GM23338 (cell line): Measurements from ENCODE around the gene TBX3. TPM values are rescaled to one million over a fixed set of nuclear protein-coding genes. Genes with fewer than 3 reads are reported as not detected.

Source experiments
- ATAC-seq: fragments of 200-7000 bp; cut with Tn5 transposase; 3 replicates; pipeline ENCODE4 v1.9.1; 2020
- DNase-seq: peaks from one replicate; pipeline ENCODE4 v3.0.0-alpha.2; 2015; ENCODE audit warnings: low spot score
- H2AFZ ChIP-seq: fragments of 200-600 bp; sonication (generic); 2 replicates; pipeline ENCODE4 v1.8.0; 2016; ENCODE audit warnings: antibody characterized with exemption, mild to moderate bottlenecking, moderate library complexity
- H3F3A ChIP-seq: fragments of 200-600 bp; sonication (generic); replicated peaks from 2 replicates; pipeline ENCODE4 v1.8.0; 2017; ENCODE audit warnings: antibody characterized with exemption, mixed run types, low read depth
- H3K27ac ChIP-seq: fragments of 200-600 bp; sonication (generic); 2 replicates; pipeline ENCODE4 v1.6.1; 2016; ENCODE audit warnings: low read depth
- H3K27me3 ChIP-seq: fragments of 200-600 bp; sonication (generic); 2 replicates; pipeline ENCODE4 v1.8.0; 2016; ENCODE audit warnings: mild to moderate bottlenecking, mixed run types, moderate library complexity; ENCODE audit not compliant: insufficient read depth
- H3K36me3 ChIP-seq: fragments of 200-600 bp; sonication (generic); 2 replicates; pipeline ENCODE4 v1.8.0; 2016; ENCODE audit warnings: mild to moderate bottlenecking; ENCODE audit not compliant: insufficient read depth
- H3K4me1 ChIP-seq: fragments of 200-600 bp; sonication (generic); 2 replicates; pipeline ENCODE4 v1.8.0; 2016; ENCODE audit warnings: mild to moderate bottlenecking, moderate library complexity; ENCODE audit not compliant: insufficient read depth
- H3K4me2 ChIP-seq: fragments of 200-600 bp; sonication (generic); 2 replicates; pipeline ENCODE4 v1.7.1; 2017; ENCODE audit warnings: mixed run types
- H3K4me3 ChIP-seq: fragments of 200-600 bp; sonication (generic); 2 replicates; pipeline ENCODE4 v1.6.1; 2016; ENCODE audit warnings: mixed run types
- H3K79me2 ChIP-seq: fragments of 200-600 bp; sonication (generic); replicated peaks from 2 replicates; pipeline ENCODE4 v1.8.0; 2017; ENCODE audit warnings: mild to moderate bottlenecking; ENCODE audit not compliant: insufficient read depth
- H3K9me2 ChIP-seq: fragments of 200-600 bp; sonication (generic); 2 replicates; pipeline ENCODE4 v1.8.0; 2017; ENCODE audit not compliant: insufficient read depth
- H4K20me1 ChIP-seq: fragments of 200-600 bp; sonication (generic); replicated peaks from 2 replicates; pipeline ENCODE4 v1.8.0; 2017; ENCODE audit warnings: mild to moderate bottlenecking; ENCODE audit not compliant: insufficient read depth
- H3K27ac Mint-ChIP-seq: 2 replicates; pipeline ENCODE4 v1.8.0; 2020; ENCODE audit warnings: inconsistent platforms, mild to moderate bottlenecking, moderate library complexity, mixed read lengths
- H3K27me3 Mint-ChIP-seq: 3 replicates; pipeline ENCODE4 v1.8.0; 2022; ENCODE audit warnings: low read depth, mild to moderate bottlenecking, moderate library complexity, mixed read lengths, inconsistent platforms; ENCODE audit not compliant: insufficient read depth, poor library complexity
- H3K36me3 Mint-ChIP-seq: 3 replicates; pipeline ENCODE4 v1.8.0; 2021; ENCODE audit warnings: low read depth, mild to moderate bottlenecking, inconsistent platforms, moderate library complexity, mixed read lengths
- H3K4me1 Mint-ChIP-seq: 3 replicates; pipeline ENCODE4 v1.8.0; 2020; ENCODE audit warnings: mild to moderate bottlenecking, inconsistent platforms, mixed read lengths
- H3K4me3 Mint-ChIP-seq: 3 replicates; pipeline ENCODE4 v1.8.0; 2021; ENCODE audit warnings: moderate library complexity, mild to moderate bottlenecking, inconsistent platforms, mixed read lengths
- H3K9me3 Mint-ChIP-seq: 3 replicates; pipeline ENCODE4 v1.8.0; 2020; ENCODE audit warnings: moderate library complexity, mild to moderate bottlenecking, inconsistent platforms, mixed read lengths
- CREB1 ChIP-seq: fragments of 250-450 bp; sonication (Bioruptor Pico); IDR thresholded peaks from 2 replicates; pipeline ENCODE4 v1.5.0; 2020; ENCODE audit warnings: low read depth, mild to moderate bottlenecking, moderate library complexity
- EZH2 ChIP-seq: fragments of 200-600 bp; sonication (generic); IDR thresholded peaks from one replicate; pipeline ENCODE4 v1.8.0; 2017; ENCODE audit warnings: antibody characterized with exemption, mild to moderate bottlenecking, low read depth; ENCODE audit not compliant: unreplicated experiment
- EZH2phosphoT487 ChIP-seq: fragments of 200-600 bp; sonication (generic); IDR thresholded peaks from one replicate; pipeline ENCODE4 v1.8.1; 2018; ENCODE audit warnings: antibody characterized with exemption; ENCODE audit not compliant: unreplicated experiment
- NANOG ChIP-seq: IDR thresholded peaks from 2 replicates; pipeline ENCODE4 v1.6.1; 2016; ENCODE audit warnings: antibody characterized with exemption, borderline replicate concordance
- ZNF114 ChIP-seq: fragments of 250-450 bp; sonication (Bioruptor Pico); IDR thresholded peaks from 2 replicates; pipeline ENCODE4 v1.5.0; 2020; ENCODE audit warnings: mild to moderate bottlenecking, moderate library complexity
- ZNF331 ChIP-seq: fragments of 250-450 bp; sonication (Bioruptor Pico); IDR thresholded peaks from 2 replicates; pipeline ENCODE4 v1.5.0; 2020; ENCODE audit warnings: low read depth, mild to moderate bottlenecking, moderate library complexity
- polyA plus RNA-seq: library from polyadenylated mRNA; unstranded; fragments of >200 nt; fragmentation: Nextera tagmentation; extraction: Ambion mirVana; gene quantifications from 2 replicates; pipeline ENCODE4 v1.2.1, GENCODE V29; 2016
- total RNA-seq: library from RNA; depleted of rRNA; stranded (reverse); fragments of >200 nt; shearing (Covaris generic); gene quantifications from 2 replicates; pipeline ENCODE4 v1.2.3, GENCODE V29; 2014
- TF ChIP-seq, protein P1 (sequence below): fragments of 250-450 bp; sonication (Bioruptor Pico); IDR thresholded peaks from 2 replicates; pipeline ENCODE4 v1.5.0; 2020; ENCODE audit warnings: mild to moderate bottlenecking, moderate library complexity
- TF ChIP-seq, protein P2 (sequence below): IDR thresholded peaks from 2 replicates; pipeline ENCODE4 v1.6.1; 2016; ENCODE audit warnings: antibody characterized with exemption
- TF ChIP-seq, protein P3 (sequence below), 2 experiments: fragments of 200-600 bp in 1 of 2; sonication (generic) in 1 of 2; conservative IDR thresholded peaks; 2 replicates each; pipeline versions ENCODE4 v1.5.1 to v1.6.1; 2016 to 2017; ENCODE audit warnings: antibody characterized with exemption in 2 of 2, low read depth in 2 of 2, mild to moderate bottlenecking in 2 of 2, moderate library complexity in 1 of 2

The TBX3 gene
- total and polyA plus RNA-seq, 2 experiments from 2014 or later: 0.18 to 0.24 TPM

DNA sequence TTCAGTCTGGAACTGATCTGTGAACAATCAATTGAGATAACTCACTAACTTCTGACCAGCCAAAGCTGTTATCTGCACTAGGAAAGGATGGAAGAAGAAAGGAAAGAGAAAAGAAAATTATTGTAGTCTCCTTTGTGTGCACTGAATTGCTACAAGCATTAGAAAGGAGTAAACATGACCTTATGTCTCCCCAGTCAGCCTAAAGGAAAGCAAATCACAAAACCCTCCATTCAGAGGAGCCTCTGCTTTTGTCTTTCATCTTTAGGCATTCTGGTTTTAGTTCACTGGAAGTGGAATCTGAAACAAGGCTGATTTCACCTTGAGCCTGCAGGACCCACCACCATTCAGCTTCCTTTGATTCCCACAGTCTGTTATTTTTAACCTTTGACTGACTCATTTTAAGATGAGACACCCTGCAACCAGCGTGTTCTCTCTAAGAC is 26.0 kb downstream of the TBX3 start:
- ATAC-seq: peak; percentile 44; the same call in 2 of the 3 replicates
- DNase-seq: no peak
- H3K27ac Mint-ChIP-seq: no peak overlapping the region
- H3K4me1 Mint-ChIP-seq: peaks cover 35% of the 10 kb centered on the region
- Histone ChIP-seq H3K4me1 (peaks cover 43% of the 10 kb centered on the region), H3K79me2 (no peaks in the 10 kb centered on the region), H3F3A (no peaks in the 10 kb centered on the region), H3K4me2 (peak overlapping the region; percentile 45), H3K27me3 (peaks cover 7% of the 10 kb centered on the region), H3K4me3 (no peak overlapping the region), H3K36me3 (no peaks in the 10 kb centered on the region), H3K9me2 (no peaks in the 10 kb centered on the region), H4K20me1 (no peaks in the 10 kb centered on the region), H3K27ac (no peak overlapping the region), H2AFZ (no peak overlapping the region)
- no peaks in the 10 kb centered on the region for H3K36me3 Mint-ChIP-seq
- TF ChIP-seq EZH2 (no peak), ZNF114 (CRISPR knock-in tag) (no peak), ZNF331 (CRISPR knock-in tag) (no peak), CREB1 (CRISPR knock-in tag) (no peak)
- TF ChIP-seq, protein P1, sequence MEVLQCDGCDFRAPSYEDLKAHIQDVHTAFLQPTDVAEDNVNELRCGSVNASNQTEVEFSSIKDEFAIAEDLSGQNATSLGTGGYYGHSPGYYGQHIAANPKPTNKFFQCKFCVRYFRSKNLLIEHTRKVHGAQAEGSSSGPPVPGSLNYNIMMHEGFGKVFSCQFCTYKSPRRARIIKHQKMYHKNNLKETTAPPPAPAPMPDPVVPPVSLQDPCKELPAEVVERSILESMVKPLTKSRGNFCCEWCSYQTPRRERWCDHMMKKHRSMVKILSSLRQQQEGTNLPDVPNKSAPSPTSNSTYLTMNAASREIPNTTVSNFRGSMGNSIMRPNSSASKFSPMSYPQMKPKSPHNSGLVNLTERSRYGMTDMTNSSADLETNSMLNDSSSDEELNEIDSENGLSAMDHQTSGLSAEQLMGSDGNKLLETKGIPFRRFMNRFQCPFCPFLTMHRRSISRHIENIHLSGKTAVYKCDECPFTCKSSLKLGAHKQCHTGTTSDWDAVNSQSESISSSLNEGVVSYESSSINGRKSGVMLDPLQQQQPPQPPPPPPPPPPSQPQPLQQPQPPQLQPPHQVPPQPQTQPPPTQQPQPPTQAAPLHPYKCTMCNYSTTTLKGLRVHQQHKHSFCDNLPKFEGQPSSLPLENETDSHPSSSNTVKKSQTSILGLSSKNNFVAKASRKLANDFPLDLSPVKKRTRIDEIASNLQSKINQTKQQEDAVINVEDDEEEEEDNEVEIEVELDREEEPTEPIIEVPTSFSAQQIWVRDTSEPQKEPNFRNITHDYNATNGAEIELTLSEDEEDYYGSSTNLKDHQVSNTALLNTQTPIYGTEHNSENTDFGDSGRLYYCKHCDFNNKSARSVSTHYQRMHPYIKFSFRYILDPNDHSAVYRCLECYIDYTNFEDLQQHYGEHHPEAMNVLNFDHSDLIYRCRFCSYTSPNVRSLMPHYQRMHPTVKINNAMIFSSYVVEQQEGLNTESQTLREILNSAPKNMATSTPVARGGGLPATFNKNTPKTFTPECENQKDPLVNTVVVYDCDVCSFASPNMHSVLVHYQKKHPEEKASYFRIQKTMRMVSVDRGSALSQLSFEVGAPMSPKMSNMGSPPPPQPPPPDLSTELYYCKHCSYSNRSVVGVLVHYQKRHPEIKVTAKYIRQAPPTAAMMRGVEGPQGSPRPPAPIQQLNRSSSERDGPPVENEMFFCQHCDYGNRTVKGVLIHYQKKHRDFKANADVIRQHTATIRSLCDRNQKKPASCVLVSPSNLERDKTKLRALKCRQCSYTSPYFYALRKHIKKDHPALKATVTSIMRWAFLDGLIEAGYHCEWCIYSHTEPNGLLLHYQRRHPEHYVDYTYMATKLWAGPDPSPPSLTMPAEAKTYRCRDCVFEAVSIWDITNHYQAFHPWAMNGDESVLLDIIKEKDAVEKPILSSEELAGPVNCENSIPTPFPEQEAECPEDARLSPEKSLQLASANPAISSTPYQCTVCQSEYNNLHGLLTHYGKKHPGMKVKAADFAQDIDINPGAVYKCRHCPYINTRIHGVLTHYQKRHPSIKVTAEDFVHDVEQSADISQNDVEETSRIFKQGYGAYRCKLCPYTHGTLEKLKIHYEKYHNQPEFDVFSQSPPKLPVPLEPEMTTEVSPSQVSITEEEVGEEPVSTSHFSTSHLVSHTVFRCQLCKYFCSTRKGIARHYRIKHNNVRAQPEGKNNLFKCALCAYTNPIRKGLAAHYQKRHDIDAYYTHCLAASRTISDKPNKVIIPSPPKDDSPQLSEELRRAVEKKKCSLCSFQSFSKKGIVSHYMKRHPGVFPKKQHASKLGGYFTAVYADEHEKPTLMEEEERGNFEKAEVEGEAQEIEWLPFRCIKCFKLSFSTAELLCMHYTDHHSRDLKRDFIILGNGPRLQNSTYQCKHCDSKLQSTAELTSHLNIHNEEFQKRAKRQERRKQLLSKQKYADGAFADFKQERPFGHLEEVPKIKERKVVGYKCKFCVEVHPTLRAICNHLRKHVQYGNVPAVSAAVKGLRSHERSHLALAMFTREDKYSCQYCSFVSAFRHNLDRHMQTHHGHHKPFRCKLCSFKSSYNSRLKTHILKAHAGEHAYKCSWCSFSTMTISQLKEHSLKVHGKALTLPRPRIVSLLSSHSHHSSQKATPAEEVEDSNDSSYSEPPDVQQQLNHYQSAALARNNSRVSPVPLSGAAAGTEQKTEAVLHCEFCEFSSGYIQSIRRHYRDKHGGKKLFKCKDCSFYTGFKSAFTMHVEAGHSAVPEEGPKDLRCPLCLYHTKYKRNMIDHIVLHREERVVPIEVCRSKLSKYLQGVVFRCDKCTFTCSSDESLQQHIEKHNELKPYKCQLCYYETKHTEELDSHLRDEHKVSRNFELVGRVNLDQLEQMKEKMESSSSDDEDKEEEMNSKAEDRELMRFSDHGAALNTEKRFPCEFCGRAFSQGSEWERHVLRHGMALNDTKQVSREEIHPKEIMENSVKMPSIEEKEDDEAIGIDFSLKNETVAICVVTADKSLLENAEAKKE (CRISPR knock-in tag): no peak
- no peak overlapping the region for H3K4me3 Mint-ChIP-seq
- H3K9me3 Mint-ChIP-seq: no peaks in the 10 kb centered on the region
- peaks cover 34% of the 10 kb centered on the region for H3K27me3 Mint-ChIP-seq

DNA sequence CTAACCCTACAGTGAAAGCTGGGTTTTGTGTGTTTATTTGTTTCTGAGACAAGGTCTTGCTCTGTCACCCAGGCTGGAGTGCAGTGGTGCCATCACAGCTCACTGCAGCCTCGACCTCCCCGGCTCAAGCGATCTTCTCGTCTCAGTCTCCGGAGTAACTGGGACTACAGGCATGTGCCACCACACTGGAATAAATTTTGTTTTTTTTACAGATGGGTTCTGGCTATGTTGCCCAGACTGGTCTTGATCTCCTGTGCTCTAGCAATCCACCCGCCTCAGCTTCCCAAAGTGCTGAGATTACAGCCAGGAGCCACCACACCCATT is 26.4 kb downstream of the TBX3 start:
- H4K20me1 ChIP-seq: no peaks in the 10 kb centered on the region
- no peaks in the 10 kb centered on the region for H3F3A ChIP-seq
- H3K4me2 ChIP-seq: peak overlapping the region; percentile 45
- peaks cover 32% of the 10 kb centered on the region for H3K27me3 Mint-ChIP-seq
- peaks cover 3% of the 10 kb centered on the region; the same call in 1 of the 2 replicates for H3K27me3 ChIP-seq
- no peaks in the 10 kb centered on the region for H3K79me2 ChIP-seq
- no peak overlapping the region; the same call in 1 of the 2 replicates for H2AFZ ChIP-seq
- no peak; the same call in 2 of the 3 replicates for ATAC-seq
- no peaks in the 10 kb centered on the region for H3K9me3 Mint-ChIP-seq
- no peaks in the 10 kb centered on the region for H3K9me2 ChIP-seq
- H3K4me1 ChIP-seq: peaks cover 39% of the 10 kb centered on the region
- H3K27ac Mint-ChIP-seq: no peak overlapping the region
- H3K36me3 Mint-ChIP-seq: no peaks in the 10 kb centered on the region
- H3K4me1 Mint-ChIP-seq: peaks cover 32% of the 10 kb centered on the region
- H3K4me3 Mint-ChIP-seq: no peak overlapping the region
- no peak overlapping the region for H3K27ac ChIP-seq
- H3K4me3 ChIP-seq: no peak overlapping the region
- DNase-seq: no peak
- H3K36me3 ChIP-seq: no peaks in the 10 kb centered on the region
- TF ChIP-seq EZH2 (no peak), EZH2phosphoT487 (no peak), ZNF114 (CRISPR knock-in tag) (no peak), ZNF331 (CRISPR knock-in tag) (no peak), NANOG (no peak)
- TF ChIP-seq, protein P2, sequence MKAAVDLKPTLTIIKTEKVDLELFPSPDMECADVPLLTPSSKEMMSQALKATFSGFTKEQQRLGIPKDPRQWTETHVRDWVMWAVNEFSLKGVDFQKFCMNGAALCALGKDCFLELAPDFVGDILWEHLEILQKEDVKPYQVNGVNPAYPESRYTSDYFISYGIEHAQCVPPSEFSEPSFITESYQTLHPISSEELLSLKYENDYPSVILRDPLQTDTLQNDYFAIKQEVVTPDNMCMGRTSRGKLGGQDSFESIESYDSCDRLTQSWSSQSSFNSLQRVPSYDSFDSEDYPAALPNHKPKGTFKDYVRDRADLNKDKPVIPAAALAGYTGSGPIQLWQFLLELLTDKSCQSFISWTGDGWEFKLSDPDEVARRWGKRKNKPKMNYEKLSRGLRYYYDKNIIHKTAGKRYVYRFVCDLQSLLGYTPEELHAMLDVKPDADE: no peak
- TF ChIP-seq, protein P3, sequence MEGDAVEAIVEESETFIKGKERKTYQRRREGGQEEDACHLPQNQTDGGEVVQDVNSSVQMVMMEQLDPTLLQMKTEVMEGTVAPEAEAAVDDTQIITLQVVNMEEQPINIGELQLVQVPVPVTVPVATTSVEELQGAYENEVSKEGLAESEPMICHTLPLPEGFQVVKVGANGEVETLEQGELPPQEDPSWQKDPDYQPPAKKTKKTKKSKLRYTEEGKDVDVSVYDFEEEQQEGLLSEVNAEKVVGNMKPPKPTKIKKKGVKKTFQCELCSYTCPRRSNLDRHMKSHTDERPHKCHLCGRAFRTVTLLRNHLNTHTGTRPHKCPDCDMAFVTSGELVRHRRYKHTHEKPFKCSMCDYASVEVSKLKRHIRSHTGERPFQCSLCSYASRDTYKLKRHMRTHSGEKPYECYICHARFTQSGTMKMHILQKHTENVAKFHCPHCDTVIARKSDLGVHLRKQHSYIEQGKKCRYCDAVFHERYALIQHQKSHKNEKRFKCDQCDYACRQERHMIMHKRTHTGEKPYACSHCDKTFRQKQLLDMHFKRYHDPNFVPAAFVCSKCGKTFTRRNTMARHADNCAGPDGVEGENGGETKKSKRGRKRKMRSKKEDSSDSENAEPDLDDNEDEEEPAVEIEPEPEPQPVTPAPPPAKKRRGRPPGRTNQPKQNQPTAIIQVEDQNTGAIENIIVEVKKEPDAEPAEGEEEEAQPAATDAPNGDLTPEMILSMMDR (conservative IDR thresholded peaks at IDR 0.05; ENCODE audit: low read depth in 2 of 2): no peak
